SHP77 treated with DMSO at 0.1 percent for 48 hours (cell line): Measurements from ENCODE around the gene RHOJ.
"Not testable (repeated sequence)": the region's sequence is repeated elsewhere in the genome, so short reads cannot be mapped to it uniquely, and the experiment has no call there.

Source experiments
- DNase-seq: peaks from one replicate; lab custom pipeline; 2025; lab: John Stamatoyannopoulos, UW

RHOJ gene

DNA sequence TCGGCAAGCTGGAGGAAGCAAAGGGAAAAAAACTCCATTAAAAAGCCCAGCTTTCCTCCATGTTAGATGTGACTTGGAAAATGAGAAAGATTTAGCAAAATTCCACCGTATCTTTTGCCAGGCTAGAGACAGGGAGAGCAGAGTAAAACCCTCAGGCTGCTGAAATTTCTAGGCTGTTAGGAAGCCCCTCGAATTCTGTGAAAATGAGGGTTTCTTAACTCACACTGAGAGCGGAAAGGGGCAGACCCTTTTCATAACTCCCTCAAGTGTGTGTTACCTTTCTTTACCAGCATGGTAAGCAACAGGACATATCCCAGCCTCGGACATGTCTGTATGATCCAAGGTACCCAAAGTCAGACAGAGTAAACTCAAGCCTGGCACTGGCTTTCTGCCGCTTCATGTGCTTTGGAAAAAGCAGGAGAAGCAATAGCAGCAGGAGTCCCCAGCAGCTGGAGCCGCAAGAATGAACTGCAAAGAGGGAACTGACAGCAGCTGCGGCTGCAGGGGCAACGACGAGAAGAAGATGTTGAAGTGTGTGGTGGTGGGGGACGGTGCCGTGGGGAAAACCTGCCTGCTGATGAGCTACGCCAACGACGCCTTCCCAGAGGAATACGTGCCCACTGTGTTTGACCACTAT, at the start of gene RHOJ:
Gene RHOJ (plus strand): TSS at position 37 of the 637 bp plus-strand sequence. CDS start 427 bp downstream, at position 464.
- DNase-seq, result no peak

DNA sequence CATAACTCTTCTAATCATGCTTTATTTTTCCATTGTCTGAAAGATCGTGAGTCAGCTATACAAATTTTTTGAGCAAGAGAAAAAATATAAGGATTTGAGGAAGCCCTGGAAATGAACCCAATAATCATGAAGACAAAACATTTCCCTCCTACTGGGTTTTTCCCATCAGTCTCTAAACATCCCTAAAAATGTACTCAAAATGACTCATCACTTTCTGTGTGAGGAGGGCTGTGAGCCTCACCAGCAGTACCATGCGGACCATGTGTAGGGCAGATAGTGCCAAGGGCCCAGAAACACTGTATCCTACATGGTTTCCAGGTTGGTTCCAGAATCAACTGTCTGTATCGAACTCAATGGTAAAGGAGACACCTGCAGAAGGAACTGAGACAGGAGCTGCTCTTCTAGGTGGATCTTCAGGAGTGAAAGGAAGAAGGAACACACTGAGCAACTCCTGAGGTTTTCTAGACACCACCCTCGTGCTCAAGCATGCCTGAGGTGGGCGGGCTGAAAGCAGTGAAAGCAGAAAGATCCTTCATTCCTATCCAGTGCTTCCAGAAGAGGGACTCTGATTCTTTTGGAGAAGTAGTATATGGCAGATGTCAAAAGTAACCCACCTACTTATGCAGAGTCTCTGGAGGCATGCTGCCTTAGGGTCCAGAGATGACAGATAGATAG, 48.6 kb upstream of the RHOJ start:
- DNase-seq, result no peak

DNA sequence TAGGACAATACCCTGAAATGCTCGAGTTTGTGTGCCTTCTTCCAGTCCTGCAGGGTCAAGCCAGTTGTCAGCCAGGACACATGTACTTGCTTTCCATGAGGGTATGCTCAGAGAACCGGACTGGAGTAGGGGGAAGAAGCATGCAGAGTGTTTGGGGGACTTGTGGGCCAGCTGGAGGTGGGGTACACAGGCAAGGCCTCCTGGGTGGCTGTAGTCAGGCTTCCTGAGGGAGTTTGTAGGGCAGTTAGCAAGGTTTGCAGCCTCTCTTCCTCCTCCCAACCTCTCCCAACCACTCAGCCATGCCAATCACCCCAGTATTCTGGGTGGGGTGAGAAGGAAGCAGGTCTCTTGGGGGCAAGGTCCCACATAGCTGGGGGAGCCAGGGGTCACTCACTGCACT, 47.0 kb upstream of the RHOJ start:
- DNase-seq, result no peak

DNA sequence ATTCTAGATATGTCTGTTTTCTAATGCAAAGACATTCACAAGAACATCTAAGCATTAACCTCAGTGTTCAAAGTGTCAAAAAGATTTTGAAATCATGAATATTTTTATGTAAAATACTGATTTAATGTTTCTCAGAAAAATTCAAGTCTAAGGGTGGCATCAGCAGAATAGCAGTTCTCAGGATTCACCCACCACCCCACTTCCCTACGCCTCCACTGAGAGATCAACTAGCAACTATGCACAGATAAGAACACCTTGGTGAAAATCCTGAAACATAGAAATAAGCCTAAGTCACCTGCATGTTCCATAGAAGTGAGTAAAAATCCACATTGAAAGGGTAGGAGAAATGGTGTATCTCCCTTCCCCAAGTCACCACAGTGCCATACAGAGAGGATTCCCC, 40.9 kb upstream of the RHOJ start:
- DNase-seq, result no peak

- DNase-seq, result no peak
These were observed 40.0 kb upstream of the RHOJ start for GRCh38 chr14:63164108-63164683.

- DNase-seq, result not testable (repeated sequence)
These were observed 39.0 kb upstream of the RHOJ start for GRCh38 chr14:63165267-63165666.

DNA sequence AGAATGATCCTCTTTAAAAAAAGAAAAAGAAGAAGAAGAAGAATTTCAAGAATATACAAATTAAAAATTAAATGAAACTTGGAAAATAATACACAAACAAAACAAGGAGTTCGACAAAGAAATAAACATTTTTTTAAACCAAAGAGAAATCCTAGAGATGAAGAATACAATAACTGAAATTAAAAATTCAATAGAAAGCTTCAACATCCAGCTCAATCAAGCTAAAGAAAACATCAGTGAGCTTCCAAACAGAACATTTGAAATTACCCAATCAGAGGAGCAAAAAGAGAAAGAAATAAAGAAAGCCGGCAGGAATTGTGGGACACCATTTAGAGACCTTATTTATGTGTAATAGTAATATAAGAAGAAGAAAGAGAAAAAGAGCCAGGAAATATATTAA, 37.2 kb upstream of the RHOJ start:
- no peak for DNase-seq

DNA sequence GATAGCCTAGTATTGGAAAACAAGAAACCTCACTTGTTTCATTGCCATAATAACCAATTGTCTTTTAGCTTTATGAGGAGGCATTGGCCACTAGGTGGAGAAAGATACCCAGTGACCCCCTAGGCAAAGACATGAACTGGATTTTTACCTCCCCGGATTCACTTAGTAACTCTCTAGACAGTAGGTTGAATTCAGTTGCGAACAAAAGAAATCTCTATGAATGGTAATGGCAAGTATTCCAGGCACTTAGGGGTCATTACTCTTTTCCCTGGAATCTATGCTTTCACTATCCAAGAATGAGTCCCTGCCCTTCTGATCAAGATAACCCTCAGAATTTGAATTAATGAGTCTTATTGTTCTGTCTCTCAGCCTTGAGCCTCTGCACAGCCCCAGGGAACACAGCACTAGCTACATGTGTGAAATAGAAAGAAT, 29.5 kb upstream of the RHOJ start:
- DNase-seq, result peak; percentile 39

DNA sequence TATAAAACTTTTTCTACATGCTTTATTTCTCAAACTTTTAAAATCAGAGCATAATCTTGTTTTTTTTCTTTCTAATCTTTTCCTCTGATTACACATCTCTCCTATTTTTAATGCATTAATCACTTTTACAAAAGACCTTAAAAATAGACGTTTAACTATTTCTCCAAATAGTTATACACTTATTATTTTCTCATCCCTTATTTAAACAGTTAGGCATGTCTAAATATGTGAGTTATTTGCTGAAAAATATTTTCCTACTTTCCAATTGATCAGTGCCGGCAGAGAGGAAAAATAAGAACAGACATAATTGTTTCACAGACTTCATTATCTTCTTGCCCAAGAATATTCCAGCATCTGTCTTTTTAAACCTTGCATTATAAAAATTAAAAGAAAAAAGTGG, 28.7 kb upstream of the RHOJ start:
- DNase-seq, result no peak

- DNase-seq, result no peak
These were observed 25.3 kb upstream of the RHOJ start for GRCh38 chr14:63178912-63179311.

DNA sequence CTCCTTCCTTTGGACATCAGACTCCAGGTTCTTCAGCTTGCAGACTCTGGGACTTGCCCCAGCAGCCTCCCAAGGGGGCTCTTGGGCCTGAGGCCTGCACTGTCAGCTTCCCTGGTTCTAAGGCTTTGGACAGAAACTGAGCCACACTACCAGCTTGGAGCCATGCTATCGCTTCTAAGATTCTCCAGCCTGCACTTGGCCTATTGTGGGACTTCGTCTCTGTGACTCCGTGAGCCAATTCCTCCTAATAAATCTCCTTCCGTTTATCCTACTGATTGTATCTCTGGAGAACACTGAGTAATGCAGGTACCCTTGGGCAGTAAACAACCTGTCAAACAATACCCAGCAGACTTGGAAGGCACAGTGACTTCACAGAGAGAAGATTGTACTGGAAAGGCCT, 24.9 kb upstream of the RHOJ start:
- DNase-seq, result no peak

DNA sequence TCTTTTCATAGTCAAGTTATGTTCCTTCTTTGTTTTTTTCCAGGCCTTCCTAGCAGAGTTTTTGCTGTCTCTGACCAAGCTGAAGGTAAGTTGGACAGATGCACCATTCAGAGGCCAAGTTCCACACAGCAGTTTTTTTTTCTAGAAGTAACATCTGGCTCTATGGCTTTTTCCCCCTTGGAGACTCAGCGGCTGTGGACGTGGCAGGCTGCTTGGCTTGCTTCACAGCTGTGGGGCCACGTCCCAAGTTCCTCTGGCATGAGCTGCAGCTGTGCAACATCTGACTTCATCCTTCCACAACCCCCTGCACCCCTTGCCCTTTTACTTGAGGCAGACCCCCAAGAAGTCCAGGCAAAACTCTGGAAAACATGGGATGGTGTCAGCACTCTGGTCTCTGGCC, 24.2 kb upstream of the RHOJ start:
- no peak for DNase-seq

- no peak for DNase-seq
These were observed 21.3 kb upstream of the RHOJ start for GRCh38 chr14:63182968-63183367.

- DNase-seq, result no peak
These were observed 17.8 kb upstream of the RHOJ start for GRCh38 chr14:63186453-63186852.

GRCh38 chr14:63191211-63191610, 13.0 kb upstream of the RHOJ start:
- DNase-seq, result no peak

- DNase-seq, result no peak
These were observed 12.2 kb upstream of the RHOJ start for GRCh38 chr14:63192085-63192484.

DNA sequence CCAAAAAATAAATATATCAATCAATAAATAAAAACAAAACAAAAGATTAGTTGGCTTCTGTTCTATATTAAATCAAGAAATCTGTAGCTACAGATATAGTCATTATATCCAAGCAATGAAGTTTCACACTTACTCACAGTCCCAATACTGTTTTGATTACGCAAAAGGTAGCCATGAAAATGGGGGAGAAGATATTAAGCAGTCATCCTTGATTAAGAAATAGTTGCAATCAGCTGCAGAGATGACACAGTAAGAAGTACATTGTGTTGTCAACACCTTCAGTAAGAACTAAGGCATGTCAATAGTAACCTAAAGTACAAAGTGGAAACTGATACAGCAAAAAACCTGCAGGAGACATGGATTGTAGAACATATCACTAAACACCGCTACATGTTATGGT, 11.0 kb upstream of the RHOJ start:
- no peak for DNase-seq

- DNase-seq, result no peak
These were observed 4.1 kb upstream of the RHOJ start for GRCh38 chr14:63200035-63200740.

GRCh38 chr14:63200767-63201166, 3.5 kb upstream of the RHOJ start:
- no peak for DNase-seq

- no peak for DNase-seq
These were observed 1.2 kb upstream of the RHOJ start for GRCh38 chr14:63203015-63203414.

- no peak for DNase-seq
These were observed 431 bp upstream of the RHOJ start for GRCh38 chr14:63203618-63204406.

DNA sequence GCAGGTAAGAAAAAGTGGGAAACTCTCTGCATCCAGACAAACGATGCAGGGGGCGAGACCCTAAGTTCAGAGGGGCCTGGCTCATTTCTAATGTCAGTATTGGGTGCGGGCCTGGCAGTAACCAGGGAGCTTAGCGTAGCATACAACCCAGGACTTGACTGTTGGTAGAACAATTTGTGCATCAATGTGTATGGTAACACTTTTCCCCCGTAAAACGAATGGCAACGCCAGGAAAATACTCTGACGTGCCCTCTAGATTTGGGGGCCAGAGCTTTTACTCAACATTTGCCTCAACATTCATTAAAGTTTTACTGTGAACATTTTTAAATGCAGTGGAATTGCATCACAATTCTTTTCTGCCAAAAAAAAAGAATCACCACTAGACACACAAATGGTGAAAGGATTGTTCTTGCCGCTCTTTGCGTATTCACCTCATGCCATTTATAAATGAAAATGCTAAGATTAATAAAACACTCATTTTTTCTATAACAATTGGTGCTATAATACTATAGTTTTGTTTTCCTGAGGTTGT, 867 bp downstream of the RHOJ start:
- DNase-seq, result no peak
